GM18505 (cell line): ENCODE data around the gene UBAP1.
"Not testable (repeated sequence)": the region's sequence is repeated elsewhere in the genome, so short reads cannot be mapped to it uniquely, and the experiment has no call there.

ENCODE experiments used
- ATAC-seq: cut with Tn5 transposase; IDR thresholded peaks from one replicate; pipeline ENCODE4 v1.9.1; 2021; ENCODE audit not compliant: unreplicated experiment
- POLR2A ChIP-seq: IDR thresholded peaks from 4 replicates; pipeline ENCODE4 v1.6.1; 2011; ENCODE audit warnings: borderline replicate concordance; ENCODE audit not compliant: insufficient read depth, insufficient read length; ENCODE audit errors: extremely low read depth

UBAP1 gene

GRCh38 chr9:34291023-34291422, 112.2 kb downstream of the UBAP1 start:
- no peak for ATAC-seq
- TF ChIP-seq POLR2A, result no peak

DNA sequence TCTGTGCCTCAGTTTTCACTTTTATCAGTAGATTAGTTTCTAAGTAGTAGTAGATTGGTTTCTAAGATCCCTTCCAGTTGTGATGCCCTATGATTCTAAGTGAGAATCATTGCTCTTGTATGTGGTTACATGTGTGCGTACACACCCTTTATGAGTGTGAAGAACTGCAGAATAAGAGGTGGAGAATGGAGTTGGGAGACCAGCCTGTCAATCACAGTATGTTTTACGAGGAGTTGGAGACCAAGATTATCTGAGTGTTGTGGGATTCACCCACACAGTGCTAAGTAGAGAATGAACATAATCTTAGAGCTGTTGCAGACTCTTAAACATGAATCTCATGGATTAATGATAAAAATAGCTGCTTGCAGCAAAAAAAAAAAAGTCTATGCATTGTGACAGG, 112.6 kb downstream of the UBAP1 start:
- TF ChIP-seq POLR2A, result no peak
- ATAC-seq, result no peak

GRCh38 chr9:34292552-34292951, 113.7 kb downstream of the UBAP1 start:
- no peak for ATAC-seq
- TF ChIP-seq POLR2A, result no peak

DNA sequence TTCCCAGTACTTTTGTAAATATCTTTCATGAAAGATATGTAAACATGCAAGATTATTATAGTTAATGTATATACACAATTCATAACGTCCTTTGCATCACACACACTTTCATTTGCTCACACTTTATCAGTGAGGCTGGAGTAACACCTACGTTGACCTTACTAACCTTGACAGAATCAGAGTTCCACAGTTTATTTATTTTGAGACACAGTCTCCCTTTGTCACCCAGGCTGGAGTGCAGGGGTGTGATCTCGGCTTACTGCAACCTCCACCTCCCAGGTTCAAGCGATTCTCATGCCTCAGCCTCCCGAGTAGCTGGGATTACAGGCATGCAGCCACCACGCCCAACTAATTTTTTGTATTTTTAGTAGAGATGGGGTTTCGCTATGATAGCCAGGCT, 122.2 kb downstream of the UBAP1 start:
- not testable (repeated sequence) for ATAC-seq
